GM18508 (cell line): ENCODE results near the gene TBC1D22A.
"Not testable (repeated sequence)": the region's sequence is repeated elsewhere in the genome, so short reads cannot be mapped to it uniquely, and the experiment has no call there.

Experiments
- ATAC-seq: cut with Tn5 transposase; IDR thresholded peaks from one replicate; pipeline ENCODE4 v1.9.1; 2021; ENCODE audit warnings: moderate number of reproducible peaks; ENCODE audit not compliant: insufficient read depth, unreplicated experiment

The TBC1D22A gene

GRCh38 chr22:46976598-46976997 is 214.1 kb downstream of the TBC1D22A start:
- no peak for ATAC-seq

GRCh38 chr22:46977656-46978343 is 215.3 kb downstream of the TBC1D22A start:
- no peak for ATAC-seq

GRCh38 chr22:46978668-46979067 is 216.2 kb downstream of the TBC1D22A start:
- ATAC-seq, result not testable (repeated sequence)

GRCh38 chr22:46979506-46979905 is 217.1 kb downstream of the TBC1D22A start:
- ATAC-seq, result no peak

GRCh38 chr22:46980392-46980791 is 217.9 kb downstream of the TBC1D22A start:
- no peak for ATAC-seq

- ATAC-seq, result no peak
Measured at GRCh38 chr22:46982635-46983034, 220.2 kb downstream of the TBC1D22A start.

- no peak for ATAC-seq
Measured at GRCh38 chr22:46983046-46983445, 220.6 kb downstream of the TBC1D22A start.

- no peak for ATAC-seq
Measured at GRCh38 chr22:46984751-46985506, 222.5 kb downstream of the TBC1D22A start.

GRCh38 chr22:46985507-46985882 is 223.0 kb downstream of the TBC1D22A start:
- ATAC-seq, result no peak

GRCh38 chr22:46986788-46987187 is 224.3 kb downstream of the TBC1D22A start:
- ATAC-seq, result no peak

- ATAC-seq, result no peak
Measured at GRCh38 chr22:46990937-46991550, 228.6 kb downstream of the TBC1D22A start.

- ATAC-seq, result no peak
Measured at GRCh38 chr22:46991666-46992065, 229.2 kb downstream of the TBC1D22A start.

GRCh38 chr22:46992121-46992731 is 229.8 kb downstream of the TBC1D22A start:
- no peak for ATAC-seq

- ATAC-seq, result no peak
Measured at GRCh38 chr22:46993633-46994032, 231.2 kb downstream of the TBC1D22A start.

- no peak for ATAC-seq
Measured at GRCh38 chr22:46994265-46994664, 231.8 kb downstream of the TBC1D22A start.

- no peak for ATAC-seq
Measured at GRCh38 chr22:46994983-46995382, 232.5 kb downstream of the TBC1D22A start.

GRCh38 chr22:46995501-46996360 is 233.3 kb downstream of the TBC1D22A start:
- ATAC-seq, result no peak

- no peak for ATAC-seq
Measured at GRCh38 chr22:46996595-46997310, 234.3 kb downstream of the TBC1D22A start.

GRCh38 chr22:46997311-46997970 is 235.0 kb downstream of the TBC1D22A start:
- no peak for ATAC-seq
